HEK293 (cell line): ENCODE results near the gene ENTPD3.

Source experiments
- CTCF ChIP-seq: fragments of 450-650 bp; formaldehyde crosslinking; IDR thresholded peaks from 2 replicates; pipeline ENCODE4 v1.5.1; 2016; ENCODE audit warnings: missing biosample characterization, missing genetic modification characterization
- SALL2 ChIP-seq: fragments of 450-650 bp; formaldehyde crosslinking; IDR thresholded peaks from 2 replicates; pipeline ENCODE4 v1.5.0; 2017; ENCODE audit warnings: missing biosample characterization, mild to moderate bottlenecking, missing genetic modification characterization, borderline replicate concordance
- ZBTB21 ChIP-seq: fragments of 450-650 bp; formaldehyde crosslinking; IDR thresholded peaks from 2 replicates; pipeline ENCODE4 v1.5.1; 2017; ENCODE audit warnings: missing biosample characterization, missing genetic modification characterization
- ZBTB7A ChIP-seq: fragments of 450-650 bp; formaldehyde crosslinking; IDR thresholded peaks from 2 replicates; pipeline ENCODE4 v1.5.1; 2016; ENCODE audit warnings: low read depth, missing biosample characterization, missing genetic modification characterization
- ZFP37 ChIP-seq: fragments of 450-650 bp; formaldehyde crosslinking; IDR thresholded peaks from 2 replicates; pipeline ENCODE4 v1.5.1; 2016; ENCODE audit warnings: missing biosample characterization, missing genetic modification characterization
- ZNF140 ChIP-seq: fragments of 450-650 bp; formaldehyde crosslinking; IDR thresholded peaks from 2 replicates; pipeline ENCODE4 v1.5.1; 2016; ENCODE audit warnings: missing biosample characterization, missing genetic modification characterization
- ZNF274 ChIP-seq, 2 experiments: fragments of 200-500 bp in 1 of 2; fragments of 450-650 bp in 1 of 2; sonication (Bioruptor generic) in 1 of 2; formaldehyde crosslinking in 1 of 2; IDR thresholded peaks; 2 replicates each; pipeline versions ENCODE4 v1.5.1 to v1.6.1; 2014 to 2016; ENCODE audit warnings: borderline replicate concordance in 1 of 2, inconsistent platforms in 1 of 2, low read length in 1 of 2, missing biosample characterization in 1 of 2, missing genetic modification characterization in 1 of 2
- ZNF423 ChIP-seq: fragments of 450-650 bp; formaldehyde crosslinking; IDR thresholded peaks from 2 replicates; pipeline ENCODE4 v1.5.1; 2016; ENCODE audit warnings: missing biosample characterization, missing genetic modification characterization
- ZNF610 ChIP-seq: fragments of 450-650 bp; formaldehyde crosslinking; IDR thresholded peaks from 2 replicates; pipeline ENCODE4 v1.5.1; 2016; ENCODE audit warnings: missing biosample characterization, missing genetic modification characterization, borderline replicate concordance
- ZNF776 ChIP-seq: fragments of 450-650 bp; formaldehyde crosslinking; IDR thresholded peaks from 2 replicates; pipeline ENCODE4 v1.5.0; 2017; ENCODE audit warnings: missing biosample characterization, missing genetic modification characterization, borderline replicate concordance
- TF ChIP-seq, protein P1 (sequence below): fragments of 450-650 bp; formaldehyde crosslinking; IDR thresholded peaks from 2 replicates; pipeline ENCODE4 v1.5.1; 2016; ENCODE audit warnings: missing biosample characterization, missing genetic modification characterization, low read depth
- TF ChIP-seq, protein P2 (sequence below): fragments of 450-650 bp; formaldehyde crosslinking; IDR thresholded peaks from 2 replicates; pipeline ENCODE4 v1.5.1; 2016; ENCODE audit warnings: missing biosample characterization, missing genetic modification characterization

DNA sequence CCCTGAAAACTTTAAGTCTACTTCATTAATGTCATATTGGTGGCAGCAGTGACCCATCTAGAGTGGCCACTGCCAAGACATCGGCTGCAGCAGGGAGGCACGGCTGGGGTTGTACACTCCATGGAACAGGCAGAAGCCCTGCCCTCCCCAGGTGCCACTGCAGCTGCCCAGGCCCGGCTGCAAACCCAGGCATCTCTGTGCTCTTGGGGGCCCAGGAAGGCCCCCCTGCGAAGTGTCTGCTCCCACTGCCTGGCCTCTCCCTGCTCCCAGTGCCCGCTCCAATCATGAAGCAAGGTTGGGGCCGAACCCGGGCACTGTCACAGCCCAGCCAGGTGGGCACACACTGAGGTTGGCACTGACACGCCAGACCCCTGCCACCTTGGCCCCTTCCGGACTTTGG is 58.1 kb downstream of the ENTPD3 start:
- TF ChIP-seq ZFP37 (no peak), ZNF610 (tag by site-specific recombination) (no peak), ZNF776 (tag by site-specific recombination) (no peak), CTCF (tag by site-specific recombination) (no peak), ZBTB7A (tag by site-specific recombination) (no peak), SALL2 (tag by site-specific recombination) (no peak), ZNF274 (IDR thresholded peaks at IDR 0.05; ENCODE audit: low read length) (no peak), ZNF274 (tag by site-specific recombination; IDR thresholded peaks at IDR 0.05; ENCODE audit: borderline replicate concordance) (no peak), ZNF423 (tag by site-specific recombination) (no peak), ZBTB21 (no peak), ZNF140 (tag by site-specific recombination) (no peak)
- TF ChIP-seq, protein P1, sequence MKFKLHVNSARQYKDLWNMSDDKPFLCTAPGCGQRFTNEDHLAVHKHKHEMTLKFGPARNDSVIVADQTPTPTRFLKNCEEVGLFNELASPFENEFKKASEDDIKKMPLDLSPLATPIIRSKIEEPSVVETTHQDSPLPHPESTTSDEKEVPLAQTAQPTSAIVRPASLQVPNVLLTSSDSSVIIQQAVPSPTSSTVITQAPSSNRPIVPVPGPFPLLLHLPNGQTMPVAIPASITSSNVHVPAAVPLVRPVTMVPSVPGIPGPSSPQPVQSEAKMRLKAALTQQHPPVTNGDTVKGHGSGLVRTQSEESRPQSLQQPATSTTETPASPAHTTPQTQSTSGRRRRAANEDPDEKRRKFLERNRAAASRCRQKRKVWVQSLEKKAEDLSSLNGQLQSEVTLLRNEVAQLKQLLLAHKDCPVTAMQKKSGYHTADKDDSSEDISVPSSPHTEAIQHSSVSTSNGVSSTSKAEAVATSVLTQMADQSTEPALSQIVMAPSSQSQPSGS (tag by site-specific recombination) = no peak
- TF ChIP-seq, protein P2, sequence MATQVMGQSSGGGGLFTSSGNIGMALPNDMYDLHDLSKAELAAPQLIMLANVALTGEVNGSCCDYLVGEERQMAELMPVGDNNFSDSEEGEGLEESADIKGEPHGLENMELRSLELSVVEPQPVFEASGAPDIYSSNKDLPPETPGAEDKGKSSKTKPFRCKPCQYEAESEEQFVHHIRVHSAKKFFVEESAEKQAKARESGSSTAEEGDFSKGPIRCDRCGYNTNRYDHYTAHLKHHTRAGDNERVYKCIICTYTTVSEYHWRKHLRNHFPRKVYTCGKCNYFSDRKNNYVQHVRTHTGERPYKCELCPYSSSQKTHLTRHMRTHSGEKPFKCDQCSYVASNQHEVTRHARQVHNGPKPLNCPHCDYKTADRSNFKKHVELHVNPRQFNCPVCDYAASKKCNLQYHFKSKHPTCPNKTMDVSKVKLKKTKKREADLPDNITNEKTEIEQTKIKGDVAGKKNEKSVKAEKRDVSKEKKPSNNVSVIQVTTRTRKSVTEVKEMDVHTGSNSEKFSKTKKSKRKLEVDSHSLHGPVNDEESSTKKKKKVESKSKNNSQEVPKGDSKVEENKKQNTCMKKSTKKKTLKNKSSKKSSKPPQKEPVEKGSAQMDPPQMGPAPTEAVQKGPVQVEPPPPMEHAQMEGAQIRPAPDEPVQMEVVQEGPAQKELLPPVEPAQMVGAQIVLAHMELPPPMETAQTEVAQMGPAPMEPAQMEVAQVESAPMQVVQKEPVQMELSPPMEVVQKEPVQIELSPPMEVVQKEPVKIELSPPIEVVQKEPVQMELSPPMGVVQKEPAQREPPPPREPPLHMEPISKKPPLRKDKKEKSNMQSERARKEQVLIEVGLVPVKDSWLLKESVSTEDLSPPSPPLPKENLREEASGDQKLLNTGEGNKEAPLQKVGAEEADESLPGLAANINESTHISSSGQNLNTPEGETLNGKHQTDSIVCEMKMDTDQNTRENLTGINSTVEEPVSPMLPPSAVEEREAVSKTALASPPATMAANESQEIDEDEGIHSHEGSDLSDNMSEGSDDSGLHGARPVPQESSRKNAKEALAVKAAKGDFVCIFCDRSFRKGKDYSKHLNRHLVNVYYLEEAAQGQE (tag by site-specific recombination) = no peak
